GM19397 (cell line): Measurements from ENCODE around the gene TANK.

Experiments
- ATAC-seq: cut with Tn5 transposase; IDR thresholded peaks from one replicate; pipeline ENCODE4 v1.9.1; 2021; ENCODE audit warnings: mild to moderate bottlenecking, moderate library complexity; ENCODE audit not compliant: unreplicated experiment

Gene TANK, protein sequence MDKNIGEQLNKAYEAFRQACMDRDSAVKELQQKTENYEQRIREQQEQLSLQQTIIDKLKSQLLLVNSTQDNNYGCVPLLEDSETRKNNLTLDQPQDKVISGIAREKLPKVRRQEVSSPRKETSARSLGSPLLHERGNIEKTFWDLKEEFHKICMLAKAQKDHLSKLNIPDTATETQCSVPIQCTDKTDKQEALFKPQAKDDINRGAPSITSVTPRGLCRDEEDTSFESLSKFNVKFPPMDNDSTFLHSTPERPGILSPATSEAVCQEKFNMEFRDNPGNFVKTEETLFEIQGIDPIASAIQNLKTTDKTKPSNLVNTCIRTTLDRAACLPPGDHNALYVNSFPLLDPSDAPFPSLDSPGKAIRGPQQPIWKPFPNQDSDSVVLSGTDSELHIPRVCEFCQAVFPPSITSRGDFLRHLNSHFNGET

DNA sequence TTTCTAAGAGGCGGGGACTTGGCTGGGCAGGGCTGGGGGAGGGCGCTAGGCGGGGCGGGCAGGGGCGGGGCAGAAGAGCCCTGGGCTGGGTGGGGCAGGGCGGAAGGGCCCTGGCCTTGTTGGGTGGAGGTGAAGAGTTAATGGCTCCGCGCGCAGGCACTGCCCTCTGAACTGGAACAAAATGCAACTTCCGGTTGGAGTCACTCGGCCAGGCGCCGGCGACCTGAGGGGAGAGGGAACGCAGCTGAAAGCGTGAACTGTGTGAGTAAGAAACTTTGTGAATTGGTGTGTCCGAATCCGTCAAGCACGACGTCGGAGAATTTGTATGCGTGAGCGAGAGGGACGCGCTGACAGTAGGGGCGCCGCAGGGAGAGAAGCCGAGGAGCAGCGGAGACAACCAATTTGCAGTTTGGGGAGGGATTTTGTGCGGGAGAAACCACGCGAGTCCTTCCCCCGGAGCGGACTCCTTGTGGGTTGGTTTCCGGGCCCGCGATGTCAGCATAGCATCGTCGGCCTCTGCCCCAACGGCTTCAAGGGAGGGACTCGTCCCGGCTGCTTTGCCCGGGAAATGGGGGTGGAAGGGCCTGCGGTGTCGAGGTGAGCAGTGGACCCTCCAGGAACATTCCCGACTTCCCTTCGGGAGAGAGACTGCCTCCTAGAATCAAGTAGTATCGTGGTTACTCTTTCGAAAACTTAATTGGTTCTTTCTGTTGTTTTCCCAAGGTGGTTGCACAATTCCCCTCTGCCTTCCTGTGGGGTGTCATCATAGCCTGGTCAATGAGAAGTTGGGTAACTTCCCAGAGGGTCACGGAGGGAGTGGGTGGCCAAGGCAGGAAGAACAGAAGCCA lies at the start of gene TANK:
Gene TANK (plus strand): TSS at position 203 of the 848 bp plus-strand sequence. CDS start 19,235 bp downstream, outside the sequence.
- peak; percentile 90 for ATAC-seq

GRCh38 chr2:161111531-161111930 lies 48.7 kb upstream of the TANK start:
- no peak for ATAC-seq

DNA sequence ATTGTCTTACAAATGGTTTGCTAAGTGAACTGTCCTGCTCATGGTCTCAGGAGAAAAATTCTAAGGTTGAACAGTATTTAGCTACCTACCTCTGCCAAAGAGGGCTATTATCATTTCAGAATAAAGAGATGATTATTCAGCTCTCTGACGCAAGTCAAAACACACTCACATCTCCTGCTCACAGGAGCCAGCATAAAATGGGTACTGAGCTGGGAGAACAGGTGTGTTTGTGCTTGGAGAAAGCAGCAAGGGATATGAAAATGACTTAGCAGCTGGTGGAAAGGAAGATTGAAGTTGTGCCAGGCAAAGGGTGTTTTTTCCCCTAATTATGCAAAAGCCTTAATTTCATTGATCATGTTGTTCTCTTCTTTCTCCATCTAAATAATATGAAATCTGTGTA lies 47.3 kb upstream of the TANK start:
- ATAC-seq: no peak

GRCh38 chr2:161113693-161114575 lies 46.3 kb upstream of the TANK start:
- no peak for ATAC-seq

DNA sequence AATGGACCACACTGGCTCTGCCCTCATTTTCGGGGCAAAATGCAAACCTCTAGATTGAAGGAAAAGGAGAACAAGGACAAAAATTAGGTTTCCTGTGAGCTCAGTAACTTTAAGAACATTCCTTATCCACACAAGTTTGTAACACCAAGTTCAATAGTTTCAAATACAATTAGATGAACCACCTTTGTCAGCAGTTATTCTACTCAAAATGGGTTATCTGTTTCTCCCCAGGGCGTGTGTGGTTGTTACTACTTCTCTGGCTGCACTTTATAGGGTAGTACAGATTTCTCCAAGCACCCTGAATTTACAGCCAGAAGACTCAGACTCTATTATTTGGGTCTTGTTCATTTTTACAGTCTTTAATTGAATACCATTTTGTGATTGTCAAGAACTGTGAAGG lies 45.0 kb upstream of the TANK start:
- ATAC-seq: no peak

GRCh38 chr2:161115605-161116380 lies 44.4 kb upstream of the TANK start:
- no peak for ATAC-seq

DNA sequence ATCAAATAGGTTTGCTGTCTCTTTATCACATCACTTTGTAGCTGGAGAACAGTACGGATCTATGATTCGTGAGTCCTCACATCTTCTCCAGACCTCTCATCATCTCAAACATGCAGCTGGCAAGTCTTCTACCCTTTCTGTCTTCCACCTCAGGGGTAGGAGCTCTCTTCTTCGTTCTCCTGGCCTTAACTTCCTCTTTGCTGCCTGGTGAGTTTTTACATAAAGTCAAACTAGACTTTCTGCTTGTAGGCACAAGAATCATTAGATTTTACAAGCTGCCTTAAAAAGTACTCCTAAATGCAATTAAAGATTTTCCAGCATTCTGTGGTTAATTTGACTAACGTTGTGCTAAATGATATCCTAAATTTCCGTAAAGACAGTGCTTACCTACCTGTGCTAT lies 43.7 kb upstream of the TANK start:
- ATAC-seq: no peak

GRCh38 chr2:161117506-161117905 lies 42.7 kb upstream of the TANK start:
- no peak for ATAC-seq

DNA sequence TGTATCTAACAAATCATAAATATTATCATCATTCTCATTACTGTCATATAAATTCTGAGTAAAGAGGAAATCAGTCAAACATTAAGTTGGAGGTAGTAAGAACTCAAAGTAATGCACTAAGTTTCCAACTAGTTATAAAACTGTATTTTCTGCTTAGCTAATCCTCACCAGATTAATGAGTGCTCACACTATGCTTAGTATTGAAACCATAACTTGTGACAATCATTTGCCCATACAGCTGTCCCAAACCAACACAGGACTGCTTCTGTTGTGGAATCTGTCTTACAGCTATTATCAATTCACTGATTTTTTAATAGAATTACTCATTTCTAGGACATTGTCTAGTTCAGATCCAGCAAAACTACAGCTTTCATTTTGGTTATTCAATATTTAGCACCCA lies 41.5 kb upstream of the TANK start:
- ATAC-seq: no peak

DNA sequence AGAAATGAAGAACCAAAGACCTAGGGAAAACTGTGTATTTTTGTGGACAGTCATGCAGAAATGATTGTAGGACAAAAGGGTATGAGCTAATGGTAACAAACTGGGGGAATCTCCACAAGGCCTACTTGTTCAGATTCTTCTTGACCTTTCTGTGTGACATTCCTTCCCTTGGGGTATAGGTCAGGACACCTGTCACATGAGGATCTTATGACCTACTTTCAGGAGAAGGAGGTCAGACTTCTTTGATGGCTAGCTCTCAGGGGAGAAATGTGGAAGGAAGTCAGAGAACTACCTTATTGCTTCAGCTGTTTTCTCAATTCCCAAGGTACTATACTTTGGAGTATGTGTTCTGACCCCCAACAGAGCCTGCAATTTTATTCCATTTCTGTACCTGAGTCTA lies 40.7 kb upstream of the TANK start:
- no peak for ATAC-seq

DNA sequence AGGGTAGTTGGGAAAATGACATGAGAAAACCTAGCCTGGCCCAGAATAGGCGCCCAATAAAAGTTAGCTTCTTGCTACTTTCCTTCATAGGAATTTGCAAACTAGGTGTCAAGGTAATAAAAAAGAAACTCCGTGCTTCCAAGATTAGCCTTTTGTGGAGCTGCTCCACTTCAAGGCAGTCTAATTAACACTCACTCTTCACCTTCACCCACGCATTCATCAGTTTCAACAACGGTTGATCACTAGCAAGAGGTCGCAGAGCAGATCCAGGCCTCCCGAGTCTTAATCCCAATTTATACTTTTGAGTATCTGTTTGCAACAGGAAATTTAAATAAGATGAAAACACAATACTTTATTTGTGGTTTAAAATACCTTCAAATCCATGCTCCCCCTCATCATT lies 39.5 kb upstream of the TANK start:
- no peak for ATAC-seq

DNA sequence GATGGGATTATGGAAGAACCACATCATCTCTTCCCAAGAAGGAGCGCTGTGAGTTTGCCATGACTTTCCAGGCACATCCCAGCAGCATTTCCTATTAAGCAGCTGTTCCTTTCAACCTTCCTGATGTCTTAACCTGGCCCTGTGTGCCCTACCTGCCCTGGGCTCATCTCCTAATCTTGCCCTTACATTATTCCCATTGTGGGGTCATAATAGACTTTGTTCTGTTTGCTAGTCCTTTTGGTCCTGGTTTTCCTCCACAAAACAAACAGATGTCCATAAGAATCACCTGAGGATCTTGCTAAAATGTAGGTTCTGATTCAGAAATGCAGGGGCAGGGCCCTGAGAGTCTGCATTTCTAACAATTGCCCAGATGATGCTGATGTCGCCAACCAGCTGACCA lies 38.6 kb upstream of the TANK start:
- ATAC-seq: no peak

GRCh38 chr2:161122772-161123530 lies 37.3 kb upstream of the TANK start:
- ATAC-seq: no peak

- ATAC-seq: no peak
Measured at GRCh38 chr2:161123531-161124030, 36.6 kb upstream of the TANK start.

DNA sequence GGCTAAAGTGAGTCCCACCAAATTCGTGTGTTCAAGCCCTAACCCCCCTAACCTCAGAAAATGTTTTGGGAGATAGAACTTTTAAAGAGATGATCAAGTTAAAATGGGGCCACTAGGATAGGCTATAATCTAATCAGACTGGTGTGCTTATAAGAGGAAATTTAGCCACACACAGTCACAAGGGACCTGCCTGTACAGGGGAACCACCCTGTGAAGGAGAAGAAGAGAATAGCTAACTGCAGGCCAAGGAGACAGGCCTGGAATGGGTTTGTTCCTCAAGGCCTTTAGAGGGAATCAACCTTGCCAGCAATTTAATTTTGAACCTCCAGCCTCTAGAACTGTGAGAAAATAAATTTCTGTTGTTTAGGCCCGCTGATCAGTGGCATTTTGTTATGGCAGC lies 36.0 kb upstream of the TANK start:
- ATAC-seq: peak; percentile 55

DNA sequence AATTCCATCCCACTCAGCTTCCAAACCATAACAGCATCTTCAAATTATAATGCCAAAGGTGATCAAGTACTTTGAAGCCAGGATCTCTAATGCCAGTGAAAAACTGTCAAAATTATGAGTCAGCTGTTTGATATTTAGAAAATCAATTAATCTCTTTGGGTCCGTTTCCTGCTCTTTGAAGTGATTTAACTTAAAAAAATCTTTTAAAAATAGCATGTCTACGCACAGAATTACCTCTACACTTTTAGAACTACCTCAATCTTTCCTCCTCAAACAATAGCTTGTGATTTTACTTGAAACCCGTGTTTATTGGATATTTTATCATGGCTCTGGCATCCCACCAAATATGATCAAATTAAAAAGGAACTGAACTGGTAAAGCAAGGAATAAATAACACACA lies 31.3 kb upstream of the TANK start:
- ATAC-seq: no peak

GRCh38 chr2:161130354-161130753 lies 29.9 kb upstream of the TANK start:
- ATAC-seq: no peak

DNA sequence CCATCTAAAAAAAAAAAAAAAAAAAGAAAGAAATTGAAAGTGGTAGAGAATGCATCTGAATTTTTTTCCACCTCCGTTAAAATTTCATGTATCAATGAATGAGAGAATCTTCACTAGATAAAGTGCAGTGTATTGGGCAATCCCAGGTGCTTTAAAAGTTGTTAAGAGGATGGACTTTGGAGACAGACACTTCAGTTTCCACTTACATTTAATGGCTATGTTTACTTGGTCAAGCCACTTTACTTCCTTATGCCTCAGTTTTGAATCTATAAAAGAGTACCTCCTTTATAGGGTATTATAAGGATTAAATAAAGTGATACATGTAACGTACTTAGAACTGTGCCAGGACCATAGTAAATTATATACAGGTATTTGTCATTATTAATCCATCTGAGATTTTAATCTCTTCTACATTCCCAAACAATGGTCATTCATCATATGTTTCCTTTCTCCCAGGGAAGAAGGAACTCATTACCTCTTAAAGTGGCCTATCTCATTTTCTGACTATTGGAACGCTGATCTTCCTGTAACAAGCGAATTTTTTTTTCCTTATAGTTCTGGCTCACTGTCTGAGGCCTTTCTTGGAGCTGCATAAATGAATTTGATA lies 29.1 kb upstream of the TANK start:
- no peak for ATAC-seq

DNA sequence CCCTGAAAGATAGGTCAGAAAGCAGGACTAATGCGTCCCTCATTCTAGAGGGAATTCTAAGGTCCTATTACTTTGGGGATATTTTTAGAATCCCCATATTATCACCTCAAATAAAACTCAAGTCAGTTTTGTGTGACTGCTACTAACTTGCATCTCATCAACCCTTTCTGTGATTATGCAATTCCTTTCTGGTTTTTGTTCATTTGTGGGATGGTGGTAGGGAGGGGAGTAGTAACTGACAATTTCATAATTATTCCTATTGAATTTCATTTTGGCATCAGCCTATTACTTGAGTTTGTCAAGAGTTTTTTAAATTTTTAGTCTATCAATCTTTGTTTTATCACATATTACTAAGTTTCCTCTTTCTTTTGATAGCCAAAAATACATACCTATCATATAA lies 28.4 kb upstream of the TANK start:
- no peak for ATAC-seq
